GM08714 (cell line): Measurements from ENCODE around the gene FAM221B.

ENCODE experiments used
- H3K4me3 ChIP-seq: fragments of 200-500 bp; sonication (Bioruptor generic); 2 replicates; pipeline ENCODE4 v1.5.1; 2014; ENCODE audit warnings: mild to moderate bottlenecking, low read length, inconsistent platforms
- ZNF274 ChIP-seq: IDR thresholded peaks from 2 replicates; pipeline ENCODE4 v1.6.1; 2012; ENCODE audit warnings: mild to moderate bottlenecking, low read depth, low read length

FAM221B gene

DNA sequence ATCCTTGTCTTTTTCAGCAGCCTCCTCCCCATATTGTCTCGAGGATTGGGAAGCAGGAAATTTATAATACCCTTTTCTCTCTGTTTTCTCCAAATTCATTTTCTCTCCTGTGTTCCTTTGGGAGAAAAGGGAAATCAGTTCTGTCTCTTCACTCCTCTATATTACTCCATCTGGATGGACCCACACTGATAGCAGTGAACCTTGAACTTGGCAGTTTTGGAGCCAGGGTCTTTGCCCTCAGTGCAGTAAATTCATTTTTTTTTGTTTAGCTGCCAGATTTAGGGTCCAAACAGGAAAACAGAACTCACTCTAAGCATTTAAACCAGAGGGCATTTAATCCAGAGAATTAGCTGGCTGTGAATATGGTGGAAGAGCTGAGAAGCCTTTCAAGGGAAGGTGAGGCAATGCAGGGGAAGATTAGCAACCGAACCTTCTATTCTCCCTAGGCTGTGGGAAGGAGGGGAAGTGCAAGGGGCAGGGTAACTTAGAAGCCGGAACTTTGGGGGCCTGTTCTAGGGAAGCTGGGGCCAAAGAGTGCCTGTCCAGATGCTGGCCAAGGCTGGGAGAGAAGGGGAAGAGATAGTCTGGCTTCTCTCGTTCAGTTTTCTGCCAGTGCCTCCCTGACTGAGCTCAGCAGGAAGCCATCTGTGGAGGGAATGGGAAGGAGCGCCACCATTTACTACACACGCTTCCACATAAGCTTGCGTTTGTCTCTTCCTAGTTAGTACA is 53.5 kb downstream of the FAM221B start:
- no peak for TF ChIP-seq ZNF274
- no peak overlapping the region for H3K4me3 ChIP-seq

DNA sequence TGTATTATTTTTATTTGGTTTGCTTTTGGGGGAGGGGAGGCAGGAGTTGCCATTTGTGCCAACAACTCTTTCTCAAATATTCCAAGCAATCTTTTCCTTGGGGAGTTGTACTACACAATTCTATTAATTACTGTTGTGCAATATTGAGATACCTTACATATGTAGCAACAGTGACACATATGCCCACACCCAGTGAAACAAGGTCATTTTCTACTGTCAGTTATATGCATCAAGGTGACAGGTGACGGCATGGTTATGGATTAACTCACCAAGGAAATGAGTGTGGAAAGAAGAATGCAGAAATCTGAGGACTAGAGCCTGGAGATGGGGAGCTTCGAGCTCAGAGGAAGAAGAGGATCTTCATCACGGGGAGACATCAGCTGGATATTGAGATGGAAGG is 56.6 kb downstream of the FAM221B start:
- no peak for TF ChIP-seq ZNF274
- H3K4me3 ChIP-seq = no peak overlapping the region

GRCh38 chr9:35771534-35771933 is 57.0 kb downstream of the FAM221B start:
- H3K4me3 ChIP-seq = no peak overlapping the region
- no peak for TF ChIP-seq ZNF274

GRCh38 chr9:35771075-35771433 is 57.5 kb downstream of the FAM221B start:
- no peak overlapping the region for H3K4me3 ChIP-seq
- no peak for TF ChIP-seq ZNF274

DNA sequence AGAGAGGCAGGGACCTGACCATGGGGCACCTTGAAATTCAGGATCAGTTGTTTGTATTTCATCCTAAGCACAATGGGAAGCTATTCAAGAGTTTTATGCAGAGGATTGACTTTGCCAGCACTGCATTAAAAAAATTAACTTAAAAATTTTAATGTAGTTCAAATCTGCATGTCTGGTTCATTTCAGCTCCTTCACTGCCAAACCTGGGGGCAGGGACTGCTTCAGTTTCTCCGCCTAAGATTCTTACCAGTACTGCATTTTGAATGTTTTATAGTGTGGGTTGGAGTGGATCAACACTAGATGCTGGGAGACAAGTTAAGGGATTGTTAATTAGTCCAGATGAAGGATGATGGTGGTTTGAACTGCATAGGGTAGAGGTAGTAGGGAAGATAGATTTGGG is 58.8 kb downstream of the FAM221B start:
- TF ChIP-seq ZNF274 = no peak
- H3K4me3 ChIP-seq = no peak overlapping the region

- no peak for TF ChIP-seq ZNF274
- H3K4me3 ChIP-seq = no peak overlapping the region
Observed at GRCh38 chr9:35767458-35767857, 61.1 kb downstream of the FAM221B start.

DNA sequence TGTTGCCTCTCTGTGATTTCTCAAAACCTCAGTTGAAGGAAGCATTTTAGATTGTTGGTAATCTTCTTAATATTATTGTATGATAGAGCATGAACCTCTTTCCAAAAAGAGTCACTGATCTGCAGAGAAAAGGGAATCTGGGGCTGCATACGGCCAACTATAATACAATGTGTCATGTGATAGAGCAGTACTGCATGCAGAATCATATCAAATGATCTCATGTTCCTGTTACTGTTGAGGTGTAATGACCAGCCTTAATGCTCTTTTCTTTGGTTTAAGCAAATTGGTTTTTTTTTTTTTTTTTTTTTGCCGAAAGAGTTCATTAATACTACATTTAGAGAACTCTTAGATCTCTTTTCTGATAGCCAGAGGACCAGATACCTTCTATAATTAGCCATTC is 61.5 kb downstream of the FAM221B start:
- TF ChIP-seq ZNF274 = no peak
- H3K4me3 ChIP-seq = no peak overlapping the region
